Esophagus squamous epithelium (tissue), 5 donors: ENCODE results near the gene CDH2. TPM values are rescaled to one million over a fixed set of nuclear protein-coding genes. Genes with fewer than 3 reads are reported as not detected.

Experiments
- DNase-seq: peaks from one replicate; lab custom pipeline; 2025; lab: John Stamatoyannopoulos, UW
- H3K27ac ChIP-seq, 4 donors: fragments of 200-600 bp; sonication (generic); one replicate each; pipeline ENCODE4 v1.5.1; 2016 to 2019; ENCODE audit warnings: mild to moderate bottlenecking in 1 of 4
- H3K27me3 ChIP-seq, 4 donors: fragments of 200-600 bp; sonication (generic); 1 replicate in 3 of 4; 2 replicates in 1 of 4; pipeline versions ENCODE4 v1.5.1 to v1.6.0; 2017 to 2021; ENCODE audit warnings: antibody characterized with exemption in 1 of 4
- H3K36me3 ChIP-seq, 3 donors: fragments of 200-600 bp; sonication (generic); one replicate each; pipeline ENCODE4 v1.5.1; 2016 to 2019
- H3K4me1 ChIP-seq, 3 donors: fragments of 200-600 bp; sonication (generic); one replicate each; pipeline ENCODE4 v1.5.1; 2017 to 2019
- H3K4me3 ChIP-seq, 4 donors: fragments of 200-600 bp; sonication (generic); 1 replicate in 3 of 4; 2 replicates in 1 of 4; pipeline ENCODE4 v1.5.1; 2016 to 2019; ENCODE audit warnings: mild to moderate bottlenecking in 2 of 4, moderate library complexity in 1 of 4
- H3K9me3 ChIP-seq, 3 donors: fragments of 200-600 bp; sonication (generic); one replicate each; pipeline ENCODE4 v1.5.1; 2016 to 2019
- POLR2A ChIP-seq, 4 donors: fragments of 450-650 bp; IDR thresholded peaks; one replicate each; pipeline ENCODE4 v1.6.1; 2017; ENCODE audit warnings: antibody characterized with exemption in 4 of 4, mild to moderate bottlenecking in 4 of 4, moderate library complexity in 3 of 4
- WGBS, 2 donors: methylation state at CpG; one replicate each; pipeline ENCODE4 v1.1.5; 2018; 5-methylcytosine and 5-hydroxymethylcytosine counted together
- intact Hi-C: fragments of 100-400 bp; cut with DNase I; formaldehyde crosslinking; loops from one replicate; pipeline ENCODE4 v1.15.0; 2022
- total RNA-seq, 4 donors: library from RNA; depleted of rRNA; stranded (reverse); fragments of >200 nt; gene quantifications; one replicate each; pipeline ENCODE4 v1.1.0, GENCODE V29; 2016
- TF ChIP-seq, protein P1 (sequence below), 6 experiments: fragments of 450-650 bp in 4 of 6; fragments of 200-600 bp in 2 of 6; sonication (generic) in 2 of 6; IDR thresholded peaks; one replicate each; pipeline ENCODE4 v1.5.1; 2016 to 2019; ENCODE audit warnings: antibody characterized with exemption in 6 of 6, mild to moderate bottlenecking in 4 of 6, moderate library complexity in 4 of 6
- donor health status: DM: yes; HTN: yes; CAD: no.

CDH2 gene
- total RNA-seq, 4 donors from 2014 or later, result 0.11 to 0.88 (median 0.28) TPM

DNA sequence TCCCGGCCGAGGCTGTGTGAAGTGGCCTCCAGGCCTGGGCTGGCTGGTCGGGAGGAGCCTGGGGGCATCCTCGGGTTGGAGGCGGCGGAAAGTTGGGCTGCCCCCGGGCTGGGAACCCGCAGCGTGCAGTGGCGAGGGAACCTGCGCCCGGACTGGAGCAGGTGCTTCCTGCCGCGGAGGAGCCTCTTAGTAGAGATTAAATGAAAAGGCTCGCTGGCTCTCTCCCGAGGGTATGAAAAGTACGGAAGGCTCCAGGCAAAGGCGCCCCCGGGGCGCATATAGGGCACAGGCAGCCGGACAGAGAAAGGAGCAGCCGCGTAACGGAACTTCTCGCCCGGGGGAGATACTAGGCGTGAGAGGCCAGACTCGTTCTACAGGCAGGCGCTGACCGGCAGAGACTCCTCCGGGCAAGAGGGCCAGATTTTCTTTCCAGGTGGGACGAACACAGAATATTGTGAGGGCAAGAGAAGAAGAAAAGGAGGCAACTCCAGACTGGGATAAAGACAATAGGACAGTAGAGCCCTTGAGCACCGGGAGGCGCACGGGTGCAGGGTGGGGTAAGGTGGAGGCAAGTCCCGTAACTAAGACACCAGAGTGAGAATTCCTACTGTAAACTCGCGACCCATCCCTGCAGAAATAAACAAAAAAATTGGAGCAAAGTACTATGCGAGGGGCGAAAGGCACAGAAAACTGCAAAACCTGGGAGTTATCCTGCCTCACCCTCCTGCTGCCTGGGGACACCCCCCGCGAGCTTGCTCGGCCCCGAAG is 816 bp downstream of the CDH2 start:
- H3K36me3 ChIP-seq, result no peaks in the 10 kb centered on the region
- H3K9me3 ChIP-seq, result no peaks in the 10 kb centered on the region
- no peak overlapping the region for H3K27ac ChIP-seq
- peaks cover 14 to 34% (median 23%) of the 10 kb centered on the region in 3 donors for H3K4me1 ChIP-seq
- no peak for TF ChIP-seq POLR2A (IDR thresholded peaks at IDR 0.05)
- TF ChIP-seq, protein P1, sequence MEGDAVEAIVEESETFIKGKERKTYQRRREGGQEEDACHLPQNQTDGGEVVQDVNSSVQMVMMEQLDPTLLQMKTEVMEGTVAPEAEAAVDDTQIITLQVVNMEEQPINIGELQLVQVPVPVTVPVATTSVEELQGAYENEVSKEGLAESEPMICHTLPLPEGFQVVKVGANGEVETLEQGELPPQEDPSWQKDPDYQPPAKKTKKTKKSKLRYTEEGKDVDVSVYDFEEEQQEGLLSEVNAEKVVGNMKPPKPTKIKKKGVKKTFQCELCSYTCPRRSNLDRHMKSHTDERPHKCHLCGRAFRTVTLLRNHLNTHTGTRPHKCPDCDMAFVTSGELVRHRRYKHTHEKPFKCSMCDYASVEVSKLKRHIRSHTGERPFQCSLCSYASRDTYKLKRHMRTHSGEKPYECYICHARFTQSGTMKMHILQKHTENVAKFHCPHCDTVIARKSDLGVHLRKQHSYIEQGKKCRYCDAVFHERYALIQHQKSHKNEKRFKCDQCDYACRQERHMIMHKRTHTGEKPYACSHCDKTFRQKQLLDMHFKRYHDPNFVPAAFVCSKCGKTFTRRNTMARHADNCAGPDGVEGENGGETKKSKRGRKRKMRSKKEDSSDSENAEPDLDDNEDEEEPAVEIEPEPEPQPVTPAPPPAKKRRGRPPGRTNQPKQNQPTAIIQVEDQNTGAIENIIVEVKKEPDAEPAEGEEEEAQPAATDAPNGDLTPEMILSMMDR (IDR thresholded peaks at IDR 0.05), result no peak
- H3K4me3 ChIP-seq, result peak overlapping the region; percentile 33 to 68 (median 48)
- intact Hi-C loops, result no loop called here
- peaks cover 9 to 98% (median 16%) of the 10 kb centered on the region in 4 donors for H3K27me3 ChIP-seq
- DNase-seq, result no peak
- 0 to 7% methylated on average over 23 to 29 of the region's 44 CpGs for WGBS, 2 donors

- no peak for TF ChIP-seq POLR2A (IDR thresholded peaks at IDR 0.05)
- H3K9me3 ChIP-seq, result no peaks in the 10 kb centered on the region
- H3K27ac ChIP-seq, result no peak overlapping the region
- DNase-seq, result no peak
- peak overlapping the region in 3 of 4 donors; percentile 41 to 68 (median 54) for H3K4me3 ChIP-seq
- peaks cover 14 to 34% (median 23%) of the 10 kb centered on the region in 3 donors for H3K4me1 ChIP-seq
- intact Hi-C loops, result no loop called here
- 8% methylated on average over 21 to 26 of the region's 53 CpGs for WGBS, 2 donors
- no peaks in the 10 kb centered on the region for H3K36me3 ChIP-seq
- H3K27me3 ChIP-seq, result peaks cover 9 to 98% (median 16%) of the 10 kb centered on the region in 4 donors
These were observed 1.6 kb downstream of the CDH2 start for GRCh38 chr18:28175150-28175929.

DNA sequence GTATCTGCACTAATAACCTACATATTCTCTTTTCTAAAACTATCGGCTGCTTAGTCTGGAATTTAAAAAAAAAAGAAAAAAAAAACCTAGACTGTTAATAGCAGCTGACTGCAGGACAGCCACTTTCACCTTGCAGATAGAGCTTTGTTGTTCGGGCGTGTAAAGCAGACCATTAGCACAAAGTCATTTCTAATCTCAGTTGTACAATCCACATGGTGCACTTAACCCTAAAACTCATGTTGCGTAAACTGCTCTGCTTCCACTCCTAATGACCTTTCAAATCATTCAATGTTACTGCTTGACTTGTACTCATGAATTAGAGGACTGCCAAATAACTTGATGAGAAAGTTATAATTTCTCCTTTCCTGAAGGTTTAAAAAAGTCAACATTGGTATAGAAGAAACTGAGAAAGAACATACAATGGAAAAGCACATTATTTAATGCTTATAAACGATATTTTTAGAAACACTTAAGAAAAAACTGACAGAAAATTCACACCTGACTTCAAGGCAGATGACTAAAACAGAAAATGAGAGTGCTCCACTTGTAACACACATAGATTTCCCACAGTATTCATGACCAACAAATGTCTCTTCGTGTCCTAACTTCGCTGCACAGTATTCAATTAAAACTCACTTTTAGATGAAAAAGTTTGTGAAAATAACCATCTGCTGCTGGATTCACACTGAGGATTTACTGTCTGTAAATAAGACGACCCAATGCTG is 2.6 kb downstream of the CDH2 start:
- Histone ChIP-seq H3K27ac (no peak overlapping the region), H3K36me3 (no peaks in the 10 kb centered on the region), H3K27me3 (peaks cover 9 to 88% (median 16%) of the 10 kb centered on the region in 4 donors), H3K9me3 (no peaks in the 10 kb centered on the region), H3K4me3 (no peak overlapping the region), H3K4me1 (peaks cover 14 to 34% (median 23%) of the 10 kb centered on the region in 3 donors)
- intact Hi-C loops, result no loop called here
- WGBS, 2 donors, result 54 to 59% methylated on average over 8 of the region's 8 CpGs
- no peak for DNase-seq
- no peak for TF ChIP-seq POLR2A (IDR thresholded peaks at IDR 0.05)
- TF ChIP-seq, protein P1 (IDR thresholded peaks at IDR 0.05), result no peak

DNA sequence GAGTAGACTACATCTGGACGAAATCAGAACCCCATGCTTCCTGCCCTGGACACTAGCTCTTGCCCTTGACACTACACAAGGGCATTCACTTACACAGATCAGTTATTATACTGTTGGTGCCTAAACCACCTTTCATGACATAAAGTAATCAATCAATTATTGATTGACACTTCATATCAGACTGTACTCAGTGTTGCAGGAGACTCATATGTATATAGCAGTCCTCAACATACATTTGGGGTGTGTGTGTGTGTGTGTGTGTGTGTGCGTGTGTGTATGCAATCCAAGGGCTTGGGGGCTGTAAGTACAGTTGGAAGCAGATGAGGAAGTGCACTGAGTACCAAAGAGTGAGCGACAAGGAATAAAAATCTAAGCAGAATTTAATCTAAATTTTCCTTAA is 5.1 kb downstream of the CDH2 start:
- no peak for TF ChIP-seq POLR2A (IDR thresholded peaks at IDR 0.05)
- TF ChIP-seq, protein P1 (IDR thresholded peaks at IDR 0.05), result no peak
- H3K27ac ChIP-seq, result no peak overlapping the region
- DNase-seq, result no peak
- WGBS, 2 donors, result 70 to 81% methylated on average over 3 of the region's 3 CpGs
- H3K36me3 ChIP-seq, result no peaks in the 10 kb centered on the region
- peaks cover 9 to 63% (median 16%) of the 10 kb centered on the region in 4 donors for H3K27me3 ChIP-seq
- intact Hi-C loops, result no loop called here
- no peaks in the 10 kb centered on the region for H3K9me3 ChIP-seq
- no peak overlapping the region for H3K4me3 ChIP-seq
- H3K4me1 ChIP-seq, result peaks cover 9 to 18% (median 11%) of the 10 kb centered on the region in 3 donors

GRCh38 chr18:28168725-28169124 is 8.2 kb downstream of the CDH2 start:
- WGBS, 2 donors, result 58 to 82% methylated on average over 1 of the region's 1 CpG
- Histone ChIP-seq H3K9me3 (no peaks in the 10 kb centered on the region), H3K27me3 (peaks cover 0 to 32% (median 0%) of the 10 kb centered on the region in 4 donors), H3K4me1 (no peaks in the 10 kb centered on the region), H3K4me3 (no peak overlapping the region), H3K36me3 (no peaks in the 10 kb centered on the region), H3K27ac (no peak overlapping the region)
- DNase-seq, result no peak
- intact Hi-C loops, result no loop called here
- no peak for TF ChIP-seq POLR2A (IDR thresholded peaks at IDR 0.05)
- TF ChIP-seq, protein P1 (IDR thresholded peaks at IDR 0.05), result no peak
